HepG2 (cell line): ENCODE data around the gene H2AZ2. TPM values are rescaled to one million over a fixed set of nuclear protein-coding genes. Genes with fewer than 3 reads are reported as not detected.

Source experiments
- ATAC-seq: fragments of 200-7000 bp; cut with Tn5 transposase; 3 replicates; pipeline ENCODE4 v1.9.1; 2020; ENCODE audit warnings: mild to moderate bottlenecking, moderate library complexity
- Bru-seq: library from RNA; stranded (reverse); fragments of 400-500 nt; gene quantifications from one replicate; lab custom pipeline; 2021; lab: Mats Ljungman, UMichigan
- BruChase-seq, 2 experiments: library from RNA; stranded (reverse); fragments of 400-500 nt; gene quantifications; one replicate each; lab custom pipeline; 2021; lab: Mats Ljungman, UMichigan
- BruUV-seq: library from RNA; stranded (reverse); fragments of 400-500 nt; replicated peaks from 2 replicates; lab custom pipeline; 2021; lab: Mats Ljungman, UMichigan
- CTCF ChIA-PET: fragments of 300-600 bp; formaldehyde crosslinking; extraction: SDS; loops from one replicate; lab custom pipeline; 2021; ENCODE audit warnings: low total read pairs, inconsistent platforms, low intra/inter-chr PET ratio; lab: Yijun Ruan, JAX
- POLR2A ChIA-PET: fragments of 350-600 bp; sonication (Branson Sonifier 250); formaldehyde crosslinking; loops from one replicate; lab custom pipeline; 2020; ENCODE audit warnings: antibody characterized with exemption, inconsistent platforms; lab: Yijun Ruan, JAX
- DNase-seq: peaks from one replicate; pipeline ENCODE4 v3.0.0-alpha.2; 2015; ENCODE audit warnings: low spot score
- FAIRE-seq: peaks from 3 replicates; lab custom pipeline; 2011; peaks lifted over from hg19 to GRCh38; lab: Jason Lieb, UNC
- H2AFZ ChIP-seq: one replicate; pipeline ENCODE4 v1.6.1; 2011; ENCODE audit warnings: low read length, inconsistent platforms
- H3K27ac ChIP-seq: fragments of 300-600 bp; 3 replicates; pipeline ENCODE4 v1.8.0; 2011; ENCODE audit warnings: mixed run types, mild to moderate bottlenecking, mixed read lengths, low read length, inconsistent platforms; ENCODE audit not compliant: insufficient read depth; ENCODE audit errors: extremely low read length
- H3K27me3 ChIP-seq, 2 experiments: fragments of 200-600 bp in 1 of 2; 2 replicates in 1 of 2; 3 replicates in 1 of 2; pipeline versions ENCODE4 v1.6.0 to v1.8.0; 2011; ENCODE audit warnings: low read length in 2 of 2, mild to moderate bottlenecking in 2 of 2, moderate library complexity in 2 of 2, inconsistent platforms in 1 of 2; ENCODE audit not compliant: insufficient read depth in 2 of 2, control insufficient read depth in 1 of 2
- H3K36me3 ChIP-seq, 2 experiments: fragments of 200-600 bp in 1 of 2; replicated peaks in 1 of 2; 2 replicates in 1 of 2; 3 replicates in 1 of 2; pipeline versions ENCODE4 v1.5.1 to v1.8.0; 2011; ENCODE audit warnings: low read length in 2 of 2, inconsistent platforms in 1 of 2; ENCODE audit not compliant: insufficient read depth in 2 of 2, control insufficient read depth in 1 of 2
- H3K4me1 ChIP-seq: 2 replicates; pipeline ENCODE4 v1.5.1; 2012; ENCODE audit warnings: low read length, inconsistent platforms; ENCODE audit not compliant: insufficient read depth
- H3K4me2 ChIP-seq: 2 replicates; pipeline ENCODE4 v1.6.0; 2011; ENCODE audit warnings: low read depth, low read length, inconsistent platforms
- H3K4me3 ChIP-seq, 3 experiments: fragments of 200-600 bp in 1 of 3; sonication (generic), shearing (Covaris generic) in 1 of 3; replicated peaks in 1 of 3; 2 replicates each; pipeline ENCODE4 v1.5.1; 2011 to 2016; ENCODE audit warnings: low read length in 3 of 3, inconsistent platforms in 2 of 3, low read depth in 2 of 3, mild to moderate bottlenecking in 2 of 3, control low read depth in 1 of 3, mixed read lengths in 1 of 3; ENCODE audit not compliant: insufficient read depth in 1 of 3
- H3K79me2 ChIP-seq: one replicate; pipeline ENCODE4 v1.6.1; 2011; ENCODE audit warnings: low read length, inconsistent platforms; ENCODE audit not compliant: insufficient read depth
- H3K9ac ChIP-seq: 2 replicates; pipeline ENCODE4 v1.6.0; 2011; ENCODE audit warnings: mild to moderate bottlenecking, low read depth, low read length, inconsistent platforms; ENCODE audit not compliant: insufficient read depth
- H3K9me3 ChIP-seq: 2 replicates; pipeline ENCODE4 v1.5.1; 2012; ENCODE audit warnings: mild to moderate bottlenecking, low read length
- H4K20me1 ChIP-seq: 2 replicates; pipeline ENCODE4 v1.6.0; 2011; ENCODE audit warnings: inconsistent platforms, mild to moderate bottlenecking, low read length, moderate library complexity; ENCODE audit not compliant: insufficient read depth
- FOXO1 ChIP-seq: sonication (generic); formaldehyde crosslinking; IDR thresholded peaks from 2 replicates; pipeline ENCODE4 v1.4.0; 2020; ENCODE audit warnings: missing genetic modification reagents
- KDM4B ChIP-seq: sonication (generic); formaldehyde crosslinking; IDR thresholded peaks from 2 replicates; pipeline ENCODE4 v1.4.0; 2020; ENCODE audit warnings: missing genetic modification reagents
- MAF1 ChIP-seq: sonication (generic); formaldehyde crosslinking; IDR thresholded peaks from 2 replicates; pipeline ENCODE4 v1.5.0; 2020; ENCODE audit warnings: missing genetic modification reagents, borderline replicate concordance
- MATR3 ChIP-seq: sonication (generic); formaldehyde crosslinking; IDR thresholded peaks from 2 replicates; pipeline ENCODE4 v1.4.0; 2020; ENCODE audit warnings: missing genetic modification reagents
- MEIS2 ChIP-seq: sonication (generic); formaldehyde crosslinking; IDR thresholded peaks from 2 replicates; pipeline ENCODE4 v1.9.0; 2021; ENCODE audit warnings: mild to moderate bottlenecking, missing genetic modification reagents
- NFYB ChIP-seq: sonication (generic); formaldehyde crosslinking; IDR thresholded peaks from 2 replicates; pipeline ENCODE4 v1.4.0; 2020; ENCODE audit warnings: missing genetic modification reagents
- RFXANK ChIP-seq: IDR thresholded peaks from 2 replicates; pipeline ENCODE4 v1.6.1; 2016
- SATB2 ChIP-seq: sonication (generic); formaldehyde crosslinking; IDR thresholded peaks from 2 replicates; pipeline ENCODE4 v1.5.0; 2020; ENCODE audit warnings: missing genetic modification reagents
- YY1 ChIP-seq: IDR thresholded peaks from 2 replicates; pipeline ENCODE4 v1.6.1; 2011; ENCODE audit warnings: low read length, low read depth, moderate library complexity, mild to moderate bottlenecking; ENCODE audit not compliant: insufficient read depth, insufficient replicate concordance
- ZNF24 ChIP-seq: fragments of 450-650 bp; IDR thresholded peaks from 2 replicates; pipeline ENCODE4 v1.6.1; 2017; ENCODE audit warnings: antibody characterized with exemption, mild to moderate bottlenecking
- WGBS: methylation state at CpG from one replicate; pipeline ENCODE4 v1.1.6; 2017; ENCODE audit warnings: low lambda C conversion rate; 5-methylcytosine and 5-hydroxymethylcytosine counted together
- in situ Hi-C: cut with HindIII; loops from 2 replicates; pipeline ENCODE4 v1.10.0; 2017; ENCODE audit warnings: low pct_unique_long_range_greater_than_20kb; ENCODE audit not compliant: extremely low pct_ligation_motif_present
- intact Hi-C: fragments of 100-400 bp; cut with micrococcal nuclease; formaldehyde crosslinking; loops from one replicate; pipeline ENCODE4 v1.10.0; 2022; ENCODE audit not compliant: unreplicated experiment
- long read RNA-seq, 2 experiments: library from RNA in 1 of 2; library from polyadenylated mRNA in 1 of 2; stranded (forward) in 1 of 2; unstranded in 1 of 2; transcript quantifications; one replicate each; pipeline ENCODE4 v2.0.0, GENCODE V29; 2019 to 2022
- polyA minus RNA-seq, 3 experiments: library from RNA; depleted of rRNA, polyadenylated mRNA; stranded (reverse); fragments of >200 nt; gene quantifications; 2 replicates each; pipeline ENCODE4 v1.2.3, GENCODE V29; 2011; ENCODE audit warnings: low replicate concordance in 1 of 3
- polyA plus RNA-seq, 8 experiments: library from polyadenylated mRNA; depleted of rRNA in 3 of 8; stranded (reverse) in 7 of 8; unstranded in 1 of 8; fragments of >200 nt; fragmentation: Illumina TruSeq in 4 of 8; extraction: Trizol in 4 of 8; gene quantifications; 2 replicates each; pipeline versions ENCODE4 v1.2.1 to v1.2.3, GENCODE V29; 2011 to 2016; ENCODE audit warnings: low read depth in 4 of 8, missing spikeins in 1 of 8, mixed read lengths in 1 of 8; ENCODE audit not compliant: insufficient read depth in 1 of 8
- total RNA-seq, 5 experiments: library from RNA; depleted of rRNA; stranded (reverse); fragments of >200 nt; fragmentation: Illumina TruSeq; extraction: Trizol; gene quantifications; 2 replicates each; pipeline ENCODE4 v1.2.3, GENCODE V29; 2016; ENCODE audit warnings: low read depth in 1 of 5
- TF ChIP-seq, protein P1 (sequence below): IDR thresholded peaks from 2 replicates; pipeline ENCODE4 v1.6.1; 2018; ENCODE audit warnings: missing genetic modification reagents
- TF ChIP-seq, protein P2 (sequence below): sonication (generic); IDR thresholded peaks from 2 replicates; pipeline ENCODE4 v1.6.1; 2016; ENCODE audit warnings: low read depth, borderline replicate concordance

Gene H2AZ2
- 223 and 272 TPM in 2 replicates for total RNA-seq (2016; rRNA removed; fragmentation: Illumina TruSeq; extraction: Trizol)
- 109 and 136 TPM in 2 replicates for total RNA-seq (2016; cell fraction: cytosol; rRNA removed; fragmentation: Illumina TruSeq; extraction: Trizol; ENCODE audit: low read depth)
- total RNA-seq (2016; cell fraction: insoluble cytoplasmic fraction; rRNA removed; fragmentation: Illumina TruSeq; extraction: Trizol) = 225 and 261 TPM in 2 replicates
- total RNA-seq (2016; cell fraction: membrane; rRNA removed; fragmentation: Illumina TruSeq; extraction: Trizol) = 214 and 217 TPM in 2 replicates
- 118 and 122 TPM in 2 replicates for total RNA-seq (2016; cell fraction: nucleus; rRNA removed; fragmentation: Illumina TruSeq; extraction: Trizol)
- polyA plus RNA-seq (2011; rRNA removed) = 93.2 and 121 TPM in 2 replicates
- polyA plus RNA-seq (2011; cell fraction: cytosol; rRNA removed) = 110 and 123 TPM in 2 replicates
- 34.1 and 41.1 TPM in 2 replicates for polyA plus RNA-seq (2011; cell fraction: nucleus; rRNA removed)
- polyA plus RNA-seq (2012) = 101 and 124 TPM in 2 replicates
- polyA plus RNA-seq (2016; cell fraction: cytosol; fragmentation: Illumina TruSeq; extraction: Trizol; ENCODE audit: low read depth) = 169 and 220 TPM in 2 replicates
- 277 and 298 TPM in 2 replicates for polyA plus RNA-seq (2016; cell fraction: insoluble cytoplasmic fraction; fragmentation: Illumina TruSeq; extraction: Trizol; ENCODE audit: low read depth)
- 226 and 259 TPM in 2 replicates for polyA plus RNA-seq (2016; cell fraction: membrane; fragmentation: Illumina TruSeq; extraction: Trizol; ENCODE audit: low read depth)
- 188 and 191 TPM in 2 replicates for polyA plus RNA-seq (2016; cell fraction: nucleus; fragmentation: Illumina TruSeq; extraction: Trizol; ENCODE audit: insufficient read depth, low read depth)
- 67.1 and 192 TPM in 2 replicates for polyA minus RNA-seq (2011; rRNA and poly(A)+ RNA removed; ENCODE audit: low replicate concordance)
- polyA minus RNA-seq (2011; cell fraction: cytosol; rRNA and poly(A)+ RNA removed) = 42.5 and 43.2 TPM in 2 replicates
- 36.7 and 41.4 TPM in 2 replicates for polyA minus RNA-seq (2011; cell fraction: nucleus; rRNA and poly(A)+ RNA removed)
- Bru-seq, nascent RNA = percentile 90 among the genes with signal in this experiment
- BruChase-seq, experiment 1, labeled RNA remaining after a 6-hour chase = percentile 96 among the genes with signal in this experiment
- percentile 94 among the genes with signal in this experiment for BruChase-seq, experiment 2, labeled RNA remaining after a 2-hour chase
- long read RNA-seq, experiment 1, transcript H2AFV-202 (5 exons, 752 nt) = major isoform, 128 of 171 reads
- long read RNA-seq, experiment 1, transcript H2AFV-204 (4 exons, 687 nt) = minor isoform, 10 of 171 reads
- long read RNA-seq, experiment 1, partial matches to known transcripts = 17 of 171 reads
- long read RNA-seq, experiment 1, other reads (novel, unspliced or antisense) = 13 of 171 reads
- long read RNA-seq, experiment 2, transcript H2AFV-202 (5 exons, 752 nt) = major isoform, 107 of 203 reads
- long read RNA-seq, experiment 2, transcript H2AFV-204 (4 exons, 687 nt) = minor isoform, 8 of 203 reads
- long read RNA-seq, experiment 2, partial matches to known transcripts = 18 of 203 reads
- long read RNA-seq, experiment 2, other reads (novel, unspliced or antisense) = 67 of 203 reads

DNA sequence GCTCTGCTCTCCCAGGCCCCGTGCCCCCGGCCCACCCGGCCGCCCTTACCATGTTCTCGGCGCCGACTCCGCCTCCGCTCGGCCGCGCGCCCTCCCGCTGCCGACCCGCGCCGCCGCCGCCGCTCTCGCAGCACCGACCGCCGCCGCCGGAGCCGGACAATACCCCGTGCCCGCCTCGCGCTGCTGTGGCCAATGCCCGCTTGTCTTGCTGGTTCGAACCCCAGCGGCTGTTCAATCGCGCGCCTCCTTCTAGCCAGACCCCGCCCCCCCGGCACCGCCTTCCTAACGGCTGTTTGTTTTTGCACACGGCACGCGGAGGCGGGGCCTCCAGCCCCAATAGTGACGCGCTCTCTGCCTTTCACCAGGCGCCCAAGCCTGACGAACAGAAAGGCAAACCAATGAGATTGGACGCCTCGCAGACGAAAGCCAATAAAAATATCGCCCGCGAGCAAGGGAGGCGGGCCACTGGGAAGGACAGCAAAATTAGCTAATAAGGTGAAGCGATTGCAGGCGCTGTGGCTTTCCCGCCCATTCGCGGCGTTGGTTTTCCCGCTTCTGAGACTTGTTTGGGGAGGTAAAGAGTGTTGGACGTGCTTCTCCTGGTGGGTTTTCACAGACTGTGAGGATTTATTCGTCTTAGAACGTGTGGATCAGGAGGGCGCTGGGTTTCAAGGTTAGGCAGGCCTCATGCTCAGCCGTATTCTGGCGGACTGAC, at the start of gene H2AZ2:
Gene H2AZ2 (minus strand): TSS at position 168 of the 715 bp plus-strand sequence. CDS start 116 bp downstream, at position 52.
- WGBS = 2% methylated on average over 17 of the region's 70 CpGs
- Histone ChIP-seq H3K79me2 (peaks cover 45% of the 10 kb centered on the region), H3K4me2 (peak within 1 kb of the TSS; percentile 76), H3K36me3 (0 out of 5 replicates have a peak, but pooled peaks cover 0 to 5% of the 10 kb centered on the region in 2 experiments), H3K9me3 (no peaks in the 10 kb centered on the region), H3K4me1 (peaks cover 40% of the 10 kb centered on the region), H2AFZ (peak within 1 kb of the TSS; percentile 83), H3K27ac (peak within 1 kb of the TSS; percentile 94), H4K20me1 (peaks cover 20% of the 10 kb centered on the region), H3K27me3 (no peaks in the 10 kb centered on the region; a peak in 1 of 5 replicates), H3K9ac (peak within 1 kb of the TSS; percentile 91), H3K4me3 (peak within 1 kb of the TSS; percentile 64 to 92 (median 85))
- POLR2A ChIA-PET = interaction anchor here (0.5 to 2.9 kb wide), 27 partner anchors 9 to 307 kb away, joined by 3 to 20 read pairs (median 4); partner anchors contain the start of genes DDX56, NPC1L1, OGDH and PURB
- in situ Hi-C loops (no loop called here), intact Hi-C loops (loop anchor here (1.0 to 2.0 kb wide), 3 partner anchors 39 to 260 kb away; partner anchors contain the start of gene PPIA)
- BruUV-seq = no TSS peak
- peak; percentile 86 for FAIRE-seq
- DNase-seq = peak; percentile 98
- CTCF ChIA-PET = interaction anchor here (1.1 to 2.3 kb wide), 4 partner anchors 51 to 260 kb away, joined by 3 to 9 read pairs (median 6); no protein-coding TSS in a partner anchor
- peak; percentile 94 for ATAC-seq
- TF ChIP-seq, protein P1, sequence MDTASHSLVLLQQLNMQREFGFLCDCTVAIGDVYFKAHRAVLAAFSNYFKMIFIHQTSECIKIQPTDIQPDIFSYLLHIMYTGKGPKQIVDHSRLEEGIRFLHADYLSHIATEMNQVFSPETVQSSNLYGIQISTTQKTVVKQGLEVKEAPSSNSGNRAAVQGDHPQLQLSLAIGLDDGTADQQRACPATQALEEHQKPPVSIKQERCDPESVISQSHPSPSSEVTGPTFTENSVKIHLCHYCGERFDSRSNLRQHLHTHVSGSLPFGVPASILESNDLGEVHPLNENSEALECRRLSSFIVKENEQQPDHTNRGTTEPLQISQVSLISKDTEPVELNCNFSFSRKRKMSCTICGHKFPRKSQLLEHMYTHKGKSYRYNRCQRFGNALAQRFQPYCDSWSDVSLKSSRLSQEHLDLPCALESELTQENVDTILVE = 0 out of 2 replicates have a peak, but pooled peaks have one; percentile 35
- TF ChIP-seq KDM4B (CRISPR knock-in tag) (no peak), RFXANK (peak; percentile 71; the same call in 1 of the 2 replicates), ZNF24 (no peak), NFYB (CRISPR knock-in tag) (peak; percentile 97), MEIS2 (CRISPR knock-in tag) (0 out of 2 replicates have a peak, but pooled peaks have one; percentile 0), MATR3 (no peak), SATB2 (CRISPR knock-in tag) (0 out of 2 replicates have a peak, but pooled peaks have one; percentile 42), MAF1 (CRISPR knock-in tag) (no peak), YY1 (peak; percentile 7), FOXO1 (CRISPR knock-in tag) (peak; percentile 13; the same call in 1 of the 2 replicates)
- TF ChIP-seq, protein P2, sequence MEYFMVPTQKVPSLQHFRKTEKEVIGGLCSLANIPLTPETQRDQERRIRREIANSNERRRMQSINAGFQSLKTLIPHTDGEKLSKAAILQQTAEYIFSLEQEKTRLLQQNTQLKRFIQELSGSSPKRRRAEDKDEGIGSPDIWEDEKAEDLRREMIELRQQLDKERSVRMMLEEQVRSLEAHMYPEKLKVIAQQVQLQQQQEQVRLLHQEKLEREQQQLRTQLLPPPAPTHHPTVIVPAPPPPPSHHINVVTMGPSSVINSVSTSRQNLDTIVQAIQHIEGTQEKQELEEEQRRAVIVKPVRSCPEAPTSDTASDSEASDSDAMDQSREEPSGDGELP = peak; percentile 67; the same call in 1 of the 2 replicates
